Measurements from ENCODE around the gene KCNG1. TPM values are rescaled to one million over a fixed set of nuclear protein-coding genes. Genes with fewer than 3 reads are reported as not detected.

Gene KCNG1
- total RNA-seq, 4 donors from 2014 or later: 2.2 to 10.4 (median 6.1) TPM

- no peak for DNase-seq
- Histone ChIP-seq H3K4me3 (no peak overlapping the region), H3K27ac (no peak overlapping the region), H3K36me3 (no peaks in the 10 kb centered on the region), H3K4me1 (peaks cover 2 to 20% (median 6%) of the 10 kb centered on the region in 3 donors), H3K9me3 (no peaks in the 10 kb centered on the region), H3K27me3 (peaks cover 0 to 62% (median 0%) of the 10 kb centered on the region in 4 donors)
- intact Hi-C loops (cut with DNase I): no loop called here
- TF ChIP-seq POLR2A (IDR thresholded peaks at IDR 0.05) (no peak), CTCF (IDR thresholded peaks at IDR 0.05) (no peak)
- WGBS, 2 donors: 55 to 60% methylated on average over 11 to 16 of the region's 20 CpGs
Observed at GRCh38 chr20:50977066-50978021, 45.6 kb downstream of the KCNG1 start.

DNA sequence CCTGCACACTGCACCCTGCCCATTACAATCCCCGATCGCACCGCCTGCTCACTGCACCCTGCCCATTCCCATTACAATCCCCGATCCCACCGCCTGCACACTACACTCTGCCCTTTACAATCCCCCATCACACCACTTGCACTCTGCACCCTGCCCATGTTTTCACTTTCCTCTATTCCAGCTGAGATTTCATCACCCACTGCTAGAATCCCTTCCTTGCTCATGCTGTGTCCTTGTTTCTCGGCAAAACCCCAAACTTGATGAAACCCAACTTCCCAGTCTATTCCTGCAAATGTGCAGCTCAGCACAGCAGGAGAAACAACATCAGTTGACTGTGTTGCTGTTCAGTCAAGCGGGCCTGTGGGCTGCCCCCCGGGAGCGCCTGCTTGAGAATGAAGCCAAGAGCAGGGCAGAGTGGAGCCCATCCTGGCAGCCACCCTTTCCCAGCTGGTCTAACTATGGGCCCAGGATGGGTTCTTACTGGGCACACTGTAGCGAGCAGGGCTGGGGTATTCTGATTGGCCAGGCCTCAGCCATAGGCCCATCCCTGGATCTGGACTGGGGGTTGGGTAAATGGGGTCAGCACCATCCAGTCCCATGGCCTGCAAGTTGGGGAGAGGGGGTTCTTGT lies 47.1 kb downstream of the KCNG1 start:
- H3K36me3 ChIP-seq: no peaks in the 10 kb centered on the region
- WGBS, 2 donors: 83 to 92% methylated on average over 10 of the region's 10 CpGs
- intact Hi-C loops (cut with DNase I): no loop called here
- H3K4me1 ChIP-seq: peaks cover 0 to 5% (median 0%) of the 10 kb centered on the region in 3 donors
- H3K27ac ChIP-seq: no peak overlapping the region
- TF ChIP-seq POLR2A (IDR thresholded peaks at IDR 0.05): no peak
- no peak for TF ChIP-seq CTCF (IDR thresholded peaks at IDR 0.05)
- H3K27me3 ChIP-seq: peaks cover 0 to 49% (median 0%) of the 10 kb centered on the region in 4 donors
- DNase-seq: no peak
- no peaks in the 10 kb centered on the region for H3K9me3 ChIP-seq
- no peak overlapping the region for H3K4me3 ChIP-seq

GRCh38 chr20:50969912-50970311 lies 53.0 kb downstream of the KCNG1 start:
- Histone ChIP-seq H3K27ac (no peak overlapping the region), H3K36me3 (no peaks in the 10 kb centered on the region), H3K4me1 (no peaks in the 10 kb centered on the region), H3K4me3 (no peak overlapping the region), H3K9me3 (no peaks in the 10 kb centered on the region), H3K27me3 (peaks cover 0 to 5% (median 0%) of the 10 kb centered on the region in 4 donors)
- DNase-seq: no peak
- TF ChIP-seq CTCF (IDR thresholded peaks at IDR 0.05) (no peak), POLR2A (IDR thresholded peaks at IDR 0.05) (no peak)
- WGBS, 2 donors: 76% methylated on average over 8 of the region's 8 CpGs
- intact Hi-C loops (cut with DNase I): no loop called here

DNA sequence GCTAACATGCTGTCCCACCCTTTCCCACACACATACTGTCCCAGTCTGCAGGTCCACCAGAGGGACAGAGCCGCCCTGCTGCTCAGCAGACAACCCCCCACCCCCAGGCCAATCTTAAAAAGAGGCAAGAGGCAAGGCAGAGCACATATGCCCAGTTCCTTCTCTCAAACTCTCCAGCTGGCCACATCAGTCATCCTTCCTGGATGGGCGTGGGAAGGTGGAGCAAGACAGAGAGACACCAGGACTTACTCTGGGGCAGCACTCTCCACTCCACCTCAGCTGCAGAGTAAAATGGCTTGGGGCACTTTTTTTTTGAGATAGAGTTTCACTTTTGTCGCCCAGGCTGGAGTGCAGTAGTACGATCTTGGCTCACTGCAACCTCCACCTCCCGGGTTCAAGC lies 53.5 kb downstream of the KCNG1 start:
- Histone ChIP-seq H3K27me3 (peaks cover 0 to 5% (median 0%) of the 10 kb centered on the region in 4 donors), H3K4me1 (no peaks in the 10 kb centered on the region), H3K36me3 (no peaks in the 10 kb centered on the region), H3K9me3 (no peaks in the 10 kb centered on the region), H3K4me3 (no peak overlapping the region), H3K27ac (no peak overlapping the region)
- intact Hi-C loops (cut with DNase I): no loop called here
- WGBS, 2 donors: 65 to 70% methylated on average over 4 of the region's 5 CpGs
- DNase-seq: no peak
- TF ChIP-seq POLR2A (IDR thresholded peaks at IDR 0.05) (no peak), CTCF (IDR thresholded peaks at IDR 0.05) (no peak)

DNA sequence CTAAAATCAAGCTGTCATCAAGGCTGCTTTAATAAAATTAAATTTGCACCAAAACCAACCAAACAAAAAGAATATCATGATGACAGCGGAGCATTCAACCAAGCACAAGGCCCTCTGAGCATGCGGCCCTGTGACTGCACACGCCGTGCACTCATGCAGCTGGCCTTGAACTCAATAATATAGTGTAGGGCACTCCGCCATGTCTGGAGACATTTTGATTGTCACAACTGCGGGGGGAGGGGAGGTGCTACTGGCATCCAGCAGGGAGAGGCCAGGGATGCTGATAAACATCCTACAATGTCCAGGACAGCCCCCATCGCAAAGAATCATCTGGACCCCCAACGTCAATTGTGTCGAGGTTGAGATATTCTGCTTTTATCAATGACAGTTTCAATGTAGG lies 54.6 kb downstream of the KCNG1 start:
- Histone ChIP-seq H3K27ac (no peak overlapping the region), H3K9me3 (no peaks in the 10 kb centered on the region), H3K4me1 (no peaks in the 10 kb centered on the region), H3K27me3 (peaks cover 0 to 5% (median 0%) of the 10 kb centered on the region in 4 donors), H3K4me3 (no peak overlapping the region), H3K36me3 (no peaks in the 10 kb centered on the region)
- WGBS, 2 donors: 78 to 82% methylated on average over 9 of the region's 9 CpGs
- DNase-seq: no peak
- no peak for TF ChIP-seq CTCF (IDR thresholded peaks at IDR 0.05)
- no peak for TF ChIP-seq POLR2A (IDR thresholded peaks at IDR 0.05)
- intact Hi-C loops (cut with DNase I): no loop called here

All from esophagus squamous epithelium (tissue), 5 donors.